Stimulated activated naive CD8-positive, alpha-beta T cell treated with anti-CD3 and anti-CD28 coated beads, Interleukin-15, Interleukin-2, amounts not matched to agents 100 ng/mL and 50 ng/mL, for 24 hours (primary cell): ENCODE results near the gene POLE2.

Experiments used
- H3K27ac Mint-ChIP-seq: one replicate; pipeline ENCODE4 v1.8.0; 2021; ENCODE audit warnings: mild to moderate bottlenecking, mixed read lengths
- H3K27me3 Mint-ChIP-seq: one replicate; pipeline ENCODE4 v1.8.0; 2021; ENCODE audit warnings: mixed read lengths
- H3K36me3 Mint-ChIP-seq: one replicate; pipeline ENCODE4 v1.8.0; 2021; ENCODE audit warnings: low read depth, mixed read lengths
- H3K4me1 Mint-ChIP-seq: one replicate; pipeline ENCODE4 v1.8.0; 2021; ENCODE audit warnings: low read depth, mixed read lengths
- H3K4me3 Mint-ChIP-seq: one replicate; pipeline ENCODE4 v1.8.0; 2021; ENCODE audit warnings: mild to moderate bottlenecking, mixed read lengths
- H3K9me3 Mint-ChIP-seq: one replicate; pipeline ENCODE4 v1.8.0; 2021; ENCODE audit warnings: mixed read lengths

POLE2 gene

DNA sequence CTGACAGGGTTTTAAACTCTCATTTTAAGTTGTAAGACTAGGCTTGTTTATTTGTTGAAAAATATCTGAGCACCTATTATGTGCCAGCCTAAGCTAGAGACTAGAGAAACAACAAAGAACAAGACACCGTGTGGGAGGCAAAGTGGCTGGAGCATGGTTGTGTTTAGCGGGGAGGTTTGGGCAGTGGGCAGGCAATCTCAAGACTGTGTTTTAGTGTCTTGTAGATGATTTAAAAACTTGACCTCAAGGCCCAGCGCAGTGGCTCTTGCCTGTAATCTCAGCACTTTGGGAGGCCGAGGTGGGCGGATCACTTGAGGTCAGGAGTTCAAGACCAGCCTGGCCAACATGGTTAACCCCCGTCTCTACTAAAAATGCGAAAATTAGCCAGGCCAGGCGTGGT lies 75.3 kb downstream of the POLE2 start:
- peaks cover 61% of the 10 kb centered on the region for H3K36me3 Mint-ChIP-seq
- H3K4me1 Mint-ChIP-seq, result peaks cover 4% of the 10 kb centered on the region
- H3K27me3 Mint-ChIP-seq, result no peaks in the 10 kb centered on the region
- no peak overlapping the region for H3K4me3 Mint-ChIP-seq
- H3K9me3 Mint-ChIP-seq, result no peaks in the 10 kb centered on the region
- H3K27ac Mint-ChIP-seq, result no peak overlapping the region

DNA sequence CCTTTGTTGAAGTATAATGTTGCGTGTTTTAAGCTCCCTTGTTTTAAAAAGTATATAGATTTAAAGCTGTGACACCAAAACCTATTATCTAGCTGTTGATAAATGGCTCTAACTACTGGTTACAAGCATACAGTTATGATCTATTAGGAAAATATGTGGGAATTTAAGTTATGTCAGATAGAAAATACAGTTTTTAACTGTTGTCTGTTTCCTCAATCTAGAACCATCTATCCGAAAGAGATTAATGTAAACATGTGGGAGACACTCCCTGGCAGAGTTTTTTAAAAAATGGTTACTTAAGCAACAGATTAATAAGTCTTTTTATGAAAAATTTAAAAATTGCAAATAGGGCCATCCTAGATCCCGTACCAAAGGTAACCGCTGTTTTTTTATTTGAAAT lies 75.8 kb downstream of the POLE2 start:
- Mint-ChIP-seq H3K9me3 (no peaks in the 10 kb centered on the region), H3K36me3 (peaks cover 60% of the 10 kb centered on the region), H3K27ac (no peak overlapping the region), H3K4me1 (peaks cover under 1% of the 10 kb centered on the region), H3K4me3 (no peak overlapping the region), H3K27me3 (no peaks in the 10 kb centered on the region)

DNA sequence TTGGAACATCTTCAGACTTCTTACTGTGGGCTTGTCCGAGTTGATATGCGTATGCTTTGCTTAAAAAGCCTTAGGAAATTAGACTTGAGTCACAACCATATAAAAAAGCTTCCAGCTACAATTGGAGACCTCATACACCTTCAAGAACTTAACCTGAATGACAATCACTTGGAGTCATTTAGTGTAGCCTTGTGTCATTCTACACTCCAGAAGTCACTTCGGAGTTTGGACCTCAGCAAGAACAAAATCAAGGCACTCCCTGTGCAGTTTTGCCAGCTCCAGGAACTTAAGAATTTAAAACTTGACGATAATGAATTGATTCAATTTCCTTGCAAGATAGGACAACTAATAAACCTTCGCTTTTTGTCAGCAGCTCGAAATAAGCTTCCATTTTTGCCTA lies 80.4 kb downstream of the POLE2 start:
- Mint-ChIP-seq H3K4me1 (peaks cover 7% of the 10 kb centered on the region), H3K4me3 (no peak overlapping the region), H3K27ac (no peak overlapping the region), H3K9me3 (no peaks in the 10 kb centered on the region), H3K27me3 (no peaks in the 10 kb centered on the region), H3K36me3 (peaks cover 64% of the 10 kb centered on the region)

DNA sequence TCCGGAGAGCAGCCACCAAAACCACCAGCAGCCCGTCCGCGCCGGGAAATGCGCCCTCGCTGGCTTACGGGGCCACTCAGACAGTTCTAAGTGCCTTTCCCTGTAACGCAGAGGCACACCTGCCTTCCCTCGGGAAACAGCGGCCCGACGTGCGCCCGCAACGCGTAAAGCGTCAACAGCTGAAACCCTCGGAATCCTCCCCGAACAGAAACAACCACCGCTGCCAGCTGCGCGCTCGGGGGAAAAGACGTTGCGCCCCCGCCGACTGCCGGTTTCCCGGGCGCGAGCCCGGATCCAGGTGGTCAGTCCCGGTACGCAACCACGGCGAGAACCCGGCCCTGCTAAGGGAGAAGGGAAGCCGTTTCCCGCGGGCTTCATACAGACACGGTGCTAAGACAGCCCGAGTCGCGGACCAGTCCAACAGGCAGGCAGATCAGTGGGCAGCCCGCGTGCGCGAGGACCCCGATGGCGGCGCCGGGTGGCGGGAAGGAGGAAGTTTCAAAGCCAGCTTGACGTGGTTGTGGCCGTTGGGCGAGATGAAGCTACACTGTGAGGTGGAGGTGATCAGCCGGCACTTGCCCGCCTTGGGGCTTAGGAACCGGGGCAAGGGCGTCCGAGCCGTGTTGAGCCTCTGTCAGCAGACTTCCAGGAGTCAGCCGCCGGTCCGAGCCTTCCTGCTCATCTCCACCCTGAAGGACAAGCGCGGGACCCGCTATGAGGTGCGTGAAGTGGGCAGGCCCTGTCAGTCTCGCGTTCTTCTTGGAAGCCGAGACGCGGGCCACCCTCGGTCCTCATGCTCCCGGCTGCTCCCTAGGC lies 89.3 kb downstream of the POLE2 start, which contains the start of gene LRR1:
Gene LRR1, plus strand, starts transcription at position 456 of the 816 bp plus-strand sequence. Its CDS starts 81 bp downstream, at position 537.
- peaks cover 28% of the 10 kb centered on the region for H3K36me3 Mint-ChIP-seq
- H3K27me3 Mint-ChIP-seq, result no peaks in the 10 kb centered on the region
- peak within 1 kb of the TSS; percentile 98 for H3K4me3 Mint-ChIP-seq
- H3K27ac Mint-ChIP-seq, result peak within 1 kb of the TSS; percentile 96
- H3K9me3 Mint-ChIP-seq, result no peaks in the 10 kb centered on the region
- peaks cover 33% of the 10 kb centered on the region for H3K4me1 Mint-ChIP-seq

DNA sequence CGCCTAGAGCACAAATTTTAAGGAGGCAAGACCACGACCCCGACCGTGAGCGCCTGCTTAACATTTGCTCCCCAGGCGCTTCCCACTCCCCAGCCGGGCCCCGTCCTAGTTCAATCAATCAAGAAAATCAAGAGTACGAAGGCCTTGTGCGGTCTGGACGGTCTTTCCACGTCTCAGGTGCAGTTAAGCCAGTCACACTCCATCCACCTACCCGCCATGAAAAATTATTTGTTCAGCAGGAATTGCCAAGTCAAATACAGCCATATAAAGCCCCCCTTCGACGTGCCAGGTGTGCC lies 89.9 kb downstream of the POLE2 start:
- Mint-ChIP-seq H3K27me3 (no peaks in the 10 kb centered on the region), H3K9me3 (no peaks in the 10 kb centered on the region), H3K36me3 (peaks cover 25% of the 10 kb centered on the region), H3K4me1 (peaks cover 33% of the 10 kb centered on the region), H3K4me3 (peak overlapping the region; percentile 98), H3K27ac (peak overlapping the region; percentile 96)

DNA sequence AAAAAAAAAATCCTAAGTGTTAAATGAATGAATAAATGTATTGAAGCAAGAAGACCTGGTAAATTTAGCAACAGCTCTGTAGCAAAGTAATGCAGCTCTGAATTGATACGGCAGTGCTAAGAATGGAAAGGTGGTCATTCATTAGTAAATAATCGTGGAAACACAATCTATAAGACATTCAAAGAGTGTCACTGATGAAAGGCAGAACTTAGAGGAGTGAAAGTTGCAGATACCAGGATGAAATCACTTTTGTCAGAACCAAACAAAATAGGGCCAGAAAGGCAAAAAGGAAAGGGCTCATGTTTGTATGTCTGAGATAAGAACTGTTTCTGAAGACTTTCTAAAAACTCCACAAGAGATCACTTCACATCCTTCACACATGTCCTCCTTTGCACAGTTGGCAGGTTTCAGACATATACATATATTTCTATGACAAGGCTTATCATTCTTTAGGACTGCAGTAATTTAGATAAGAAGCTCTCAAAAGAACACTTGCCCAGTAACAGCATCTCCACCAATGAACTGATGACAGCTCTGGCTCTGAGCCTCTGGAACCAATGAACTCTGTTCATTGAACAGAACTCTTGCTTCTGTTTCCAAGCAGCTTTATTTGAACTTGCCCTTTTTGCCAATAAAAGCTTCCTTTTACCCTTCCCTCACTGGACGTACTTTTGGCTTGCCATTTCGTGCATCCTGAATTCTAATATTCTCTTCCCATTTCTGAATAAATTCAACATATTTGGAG lies 93.5 kb downstream of the POLE2 start:
- H3K27ac Mint-ChIP-seq, result no peak overlapping the region

More for the DNA sequence above, 93.5 kb downstream of the POLE2 start:
- no peaks in the 10 kb centered on the region for H3K9me3 Mint-ChIP-seq
- H3K4me1 Mint-ChIP-seq, result peaks cover 19% of the 10 kb centered on the region
- no peak overlapping the region for H3K4me3 Mint-ChIP-seq
- no peaks in the 10 kb centered on the region for H3K27me3 Mint-ChIP-seq
- H3K36me3 Mint-ChIP-seq, result no peaks in the 10 kb centered on the region
